ENCODE results near the gene PFDN5.

DNA sequence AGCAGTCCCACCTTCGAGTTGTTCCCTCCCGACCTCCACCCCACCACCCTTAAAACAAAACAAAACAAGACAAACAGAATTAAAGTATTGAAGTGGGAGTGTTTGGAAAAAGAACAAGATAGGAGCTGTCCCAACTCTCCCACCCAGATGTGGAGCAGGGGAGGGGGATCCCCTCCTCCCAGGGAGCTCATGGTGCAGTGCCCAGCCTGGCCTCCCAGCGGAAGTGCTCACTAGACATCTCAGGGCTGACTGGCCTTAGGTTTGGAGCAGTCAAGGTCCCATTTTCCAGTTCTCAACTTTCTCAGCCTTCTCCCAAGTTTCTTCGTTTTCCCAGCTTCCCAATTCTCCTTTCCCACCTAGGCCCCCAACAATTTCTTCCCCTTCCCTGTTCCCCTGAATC is 37.9 kb downstream of the PFDN5 start:
- no peak for TF ChIP-seq CTCF (IDR thresholded peaks at IDR 0.05 in 2 of 3, conservative IDR thresholded peaks at IDR 0.05 in 1 of 3; ENCODE audit: control insufficient read depth in 2 of 3, extremely low read depth in 1 of 3, insufficient read depth in 1 of 3, low read depth in 3 of 3, low read length in 3 of 3)
- TF ChIP-seq ATF3 (IDR thresholded peaks at IDR 0.05; ENCODE audit: borderline replicate concordance, extremely low read depth, low read depth, low read length): no peak
- no peak for TF ChIP-seq MTA3 (IDR thresholded peaks at IDR 0.05; ENCODE audit: borderline replicate concordance, low read length)
- TF ChIP-seq CHD4 (IDR thresholded peaks at IDR 0.05): no peak
- no peak for TF ChIP-seq PBX3 (IDR thresholded peaks at IDR 0.05; ENCODE audit: insufficient replicate concordance, low read depth, low read length)
- TF ChIP-seq POLR2A (IDR thresholded peaks at IDR 0.05; ENCODE audit: low read depth, low read length): no peak
- no peak for TF ChIP-seq ZBTB4 (CRISPR knock-in tag; IDR thresholded peaks at IDR 0.05)
- no peak for TF ChIP-seq RCOR1 (conservative IDR thresholded peaks at IDR 0.05; ENCODE audit: low read depth, low read length)
- no peak for TF ChIP-seq ESRRA (IDR thresholded peaks at IDR 0.05; ENCODE audit: low read length)
- TF ChIP-seq EZH2 (IDR thresholded peaks at IDR 0.05; ENCODE audit: borderline replicate concordance, control insufficient read depth, low read depth, low read length): no peak
- no peak for TF ChIP-seq SIX5 (IDR thresholded peaks at IDR 0.05; ENCODE audit: low read depth, low read length, severe bottlenecking)

All from GM12878 (cell line).